Mesothelial cell of epicardium (in vitro differentiated cells): Measurements from ENCODE around the gene FHDC1. TPM values are rescaled to one million over a fixed set of nuclear protein-coding genes. Genes with fewer than 3 reads are reported as not detected.

Experiments used
- DNase-seq, 2 experiments: peaks; one replicate each; pipeline ENCODE4 v3.0.0; 2021; ENCODE audit warnings: low spot score in 2 of 2; ENCODE audit not compliant: unreplicated experiment in 2 of 2
- H3K27ac Mint-ChIP-seq: 2 replicates; pipeline ENCODE4 v1.8.0; 2021; ENCODE audit warnings: mixed read lengths
- H3K27me3 Mint-ChIP-seq: 2 replicates; pipeline ENCODE4 v1.8.0; 2021; ENCODE audit warnings: low read depth, mixed read lengths
- H3K36me3 Mint-ChIP-seq: 2 replicates; pipeline ENCODE4 v1.8.0; 2021; ENCODE audit warnings: mixed read lengths
- H3K4me1 Mint-ChIP-seq: 2 replicates; pipeline ENCODE4 v1.8.0; 2021; ENCODE audit warnings: mixed read lengths
- H3K4me3 Mint-ChIP-seq: 2 replicates; pipeline ENCODE4 v1.8.0; 2021; ENCODE audit warnings: mild to moderate bottlenecking, moderate library complexity, mixed read lengths
- H3K9me3 Mint-ChIP-seq: 2 replicates; pipeline ENCODE4 v1.8.0; 2021; ENCODE audit warnings: mixed read lengths
- CTCF ChIP-seq: fragments of 200-600 bp; sonication (generic); IDR thresholded peaks from one replicate; pipeline ENCODE4 v1.5.0; 2021; ENCODE audit warnings: antibody characterized with exemption; ENCODE audit not compliant: unreplicated experiment
- total RNA-seq: library from RNA; stranded (reverse); gene quantifications from 3 replicates; pipeline ENCODE4 v1.2.1, GENCODE V29; 2021

FHDC1 gene
- total RNA-seq, 1 donor from 2014 or later = 4.6 TPM

DNA sequence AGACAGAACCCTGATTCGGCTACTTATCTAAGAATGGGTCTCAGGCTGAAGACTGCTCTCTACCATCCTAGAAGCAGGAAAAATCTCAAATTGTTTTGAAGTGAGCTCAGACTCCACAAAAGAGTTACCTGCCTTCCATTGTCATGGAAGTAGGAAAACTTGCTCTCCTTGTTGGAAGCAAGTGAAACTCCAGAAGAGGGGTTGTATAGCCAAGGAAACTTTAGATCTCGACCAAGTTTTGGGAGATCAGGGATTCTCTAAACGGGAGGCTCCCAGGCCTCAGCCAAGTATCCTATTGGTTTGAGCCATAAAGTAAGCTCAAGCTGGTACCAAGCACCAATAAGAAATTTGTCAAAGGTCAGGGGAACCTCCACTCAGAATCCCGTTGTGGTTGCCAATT lies 9.2 kb upstream of the FHDC1 start:
- Mint-ChIP-seq H3K27ac (no peak overlapping the region), H3K27me3 (no peaks in the 10 kb centered on the region), H3K4me3 (no peak overlapping the region), H3K9me3 (peaks cover 1% of the 10 kb centered on the region), H3K36me3 (peaks cover 4% of the 10 kb centered on the region), H3K4me1 (no peaks in the 10 kb centered on the region)
- no peak for TF ChIP-seq CTCF
- DNase-seq = no peak

- H3K27me3 Mint-ChIP-seq = peaks cover 2% of the 10 kb centered on the region
Measured at GRCh38 chr4:152927737-152928136, 8.4 kb upstream of the FHDC1 start.

DNA sequence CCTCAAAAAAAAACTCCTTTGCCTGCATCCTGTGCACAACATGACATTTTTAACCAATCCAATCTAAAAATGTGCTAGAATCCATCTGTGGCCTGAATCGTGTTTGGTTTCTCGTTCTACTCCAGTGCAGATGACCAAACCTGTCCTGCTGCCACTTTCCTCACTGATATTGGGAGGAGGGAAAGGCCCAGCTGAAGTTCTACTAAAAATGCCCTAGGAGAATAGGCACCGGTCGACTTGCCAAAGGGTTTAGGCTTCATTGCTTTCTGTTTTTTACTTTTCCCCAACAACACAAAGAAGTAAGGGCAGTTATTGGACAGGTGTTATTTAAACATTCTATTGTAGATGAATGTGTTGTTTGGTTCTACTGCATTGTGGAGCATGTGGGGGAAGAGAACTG lies 7.8 kb upstream of the FHDC1 start:
- no peak for DNase-seq
- TF ChIP-seq CTCF = no peak
- Mint-ChIP-seq H3K27ac (no peak overlapping the region), H3K9me3 (no peaks in the 10 kb centered on the region), H3K4me3 (no peak overlapping the region), H3K27me3 (peaks cover 5% of the 10 kb centered on the region), H3K36me3 (peaks cover 3% of the 10 kb centered on the region), H3K4me1 (no peaks in the 10 kb centered on the region)

More at GRCh38 chr4:152927737-152928136, 8.4 kb upstream of the FHDC1 start:
- no peak overlapping the region for H3K27ac Mint-ChIP-seq
- H3K36me3 Mint-ChIP-seq = peaks cover 3% of the 10 kb centered on the region
- H3K4me1 Mint-ChIP-seq = no peaks in the 10 kb centered on the region
- no peaks in the 10 kb centered on the region for H3K9me3 Mint-ChIP-seq
- no peak overlapping the region for H3K4me3 Mint-ChIP-seq
- TF ChIP-seq CTCF = no peak
- no peak for DNase-seq

DNA sequence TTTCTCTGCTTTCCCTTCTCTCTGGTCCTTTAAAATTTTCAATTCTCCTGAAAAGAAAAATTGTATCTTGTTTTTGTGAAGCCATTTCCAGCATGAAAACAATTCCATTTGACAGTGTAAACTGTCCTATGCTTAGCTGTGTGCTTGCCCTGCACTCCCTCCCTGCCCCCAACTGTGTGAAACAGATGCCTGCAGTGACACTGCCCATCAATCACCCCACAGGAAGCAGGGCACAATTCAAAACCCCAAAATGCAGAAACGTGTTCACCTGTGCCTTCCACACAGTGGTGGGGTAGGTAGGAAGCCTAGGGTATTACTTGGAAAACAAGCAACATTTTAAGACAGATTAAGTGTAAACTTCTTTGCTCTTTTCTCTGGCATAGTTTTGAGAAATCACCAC lies 6.2 kb upstream of the FHDC1 start:
- DNase-seq = no peak
- no peaks in the 10 kb centered on the region for H3K9me3 Mint-ChIP-seq
- no peaks in the 10 kb centered on the region for H3K4me1 Mint-ChIP-seq
- H3K27me3 Mint-ChIP-seq = peaks cover 19% of the 10 kb centered on the region
- no peak overlapping the region for H3K4me3 Mint-ChIP-seq
- peaks cover 3% of the 10 kb centered on the region for H3K36me3 Mint-ChIP-seq
- H3K27ac Mint-ChIP-seq = no peak overlapping the region
- no peak for TF ChIP-seq CTCF

- DNase-seq = no peak
- no peak for TF ChIP-seq CTCF
- peaks cover 52% of the 10 kb centered on the region for H3K27me3 Mint-ChIP-seq
- H3K9me3 Mint-ChIP-seq = no peaks in the 10 kb centered on the region
- H3K4me3 Mint-ChIP-seq = peak overlapping the region; percentile 71
- peak overlapping the region; percentile 48 for H3K27ac Mint-ChIP-seq
- peaks cover 15% of the 10 kb centered on the region for H3K4me1 Mint-ChIP-seq
- H3K36me3 Mint-ChIP-seq = no peaks in the 10 kb centered on the region
Measured at GRCh38 chr4:152935143-152935542, 980 bp upstream of the FHDC1 start.
